ENCODE measurements around the gene SPHK2. TPM values are rescaled to one million over a fixed set of nuclear protein-coding genes. Genes with fewer than 3 reads are reported as not detected.

SPHK2 gene
- total and polyA plus RNA-seq, 2 experiments from 2014 or later: 18.3 to 50.3 TPM

DNA sequence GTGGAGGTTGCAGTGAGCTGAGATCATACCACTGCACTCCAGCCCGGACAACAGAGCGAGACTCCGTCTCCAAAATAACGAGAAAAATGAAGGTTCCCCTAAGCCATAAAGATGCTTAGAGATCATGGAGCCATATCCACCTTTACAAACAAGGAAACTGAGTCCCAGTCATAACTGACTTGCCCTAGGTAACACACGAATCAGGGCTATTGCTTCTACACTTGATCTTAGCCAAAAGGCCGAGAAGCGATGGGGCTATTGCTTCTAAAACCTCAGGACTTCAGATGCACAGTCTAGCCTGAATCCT lies 14.7 kb downstream of the SPHK2 start:
- peak overlapping the region; percentile 29; the same call in 1 of the 2 replicates for H3K4me3 ChIP-seq
- no peak overlapping the region for H3K27ac Mint-ChIP-seq
- no peaks in the 10 kb centered on the region for H4K20me1 ChIP-seq (replicated peaks; ENCODE audit: insufficient read depth)
- H3K9me3 Mint-ChIP-seq: no peaks in the 10 kb centered on the region; the same call in 2 of the 3 replicates
- peaks cover 49% of the 10 kb centered on the region for H3F3A ChIP-seq (replicated peaks; ENCODE audit: low read depth)
- no peak overlapping the region for H3K27ac ChIP-seq (ENCODE audit: low read depth)
- H3K36me3 Mint-ChIP-seq (ENCODE audit: low read depth): peaks cover 11% of the 10 kb centered on the region
- ATAC-seq (no peak), DNase-seq (ENCODE audit: low spot score) (no peak)
- H3K79me2 ChIP-seq (replicated peaks; ENCODE audit: insufficient read depth): no peaks in the 10 kb centered on the region
- H3K4me1 Mint-ChIP-seq: peaks cover 31% of the 10 kb centered on the region
- H3K27me3 Mint-ChIP-seq (ENCODE audit: insufficient read depth, low read depth, poor library complexity): peaks cover 36% of the 10 kb centered on the region
- H3K4me1 ChIP-seq (ENCODE audit: insufficient read depth): peaks cover 30% of the 10 kb centered on the region
- H3K27me3 ChIP-seq (ENCODE audit: insufficient read depth): peaks cover 14% of the 10 kb centered on the region
- H3K36me3 ChIP-seq (ENCODE audit: insufficient read depth): no peaks in the 10 kb centered on the region
- H2AFZ ChIP-seq: no peak overlapping the region
- no peak for TF ChIP-seq ZNF331 (CRISPR knock-in tag; IDR thresholded peaks at IDR 0.05; ENCODE audit: low read depth)
- no peak for TF ChIP-seq POLR2AphosphoS5 (IDR thresholded peaks at IDR 0.05; ENCODE audit: low read depth)
- TF ChIP-seq, protein P1, sequence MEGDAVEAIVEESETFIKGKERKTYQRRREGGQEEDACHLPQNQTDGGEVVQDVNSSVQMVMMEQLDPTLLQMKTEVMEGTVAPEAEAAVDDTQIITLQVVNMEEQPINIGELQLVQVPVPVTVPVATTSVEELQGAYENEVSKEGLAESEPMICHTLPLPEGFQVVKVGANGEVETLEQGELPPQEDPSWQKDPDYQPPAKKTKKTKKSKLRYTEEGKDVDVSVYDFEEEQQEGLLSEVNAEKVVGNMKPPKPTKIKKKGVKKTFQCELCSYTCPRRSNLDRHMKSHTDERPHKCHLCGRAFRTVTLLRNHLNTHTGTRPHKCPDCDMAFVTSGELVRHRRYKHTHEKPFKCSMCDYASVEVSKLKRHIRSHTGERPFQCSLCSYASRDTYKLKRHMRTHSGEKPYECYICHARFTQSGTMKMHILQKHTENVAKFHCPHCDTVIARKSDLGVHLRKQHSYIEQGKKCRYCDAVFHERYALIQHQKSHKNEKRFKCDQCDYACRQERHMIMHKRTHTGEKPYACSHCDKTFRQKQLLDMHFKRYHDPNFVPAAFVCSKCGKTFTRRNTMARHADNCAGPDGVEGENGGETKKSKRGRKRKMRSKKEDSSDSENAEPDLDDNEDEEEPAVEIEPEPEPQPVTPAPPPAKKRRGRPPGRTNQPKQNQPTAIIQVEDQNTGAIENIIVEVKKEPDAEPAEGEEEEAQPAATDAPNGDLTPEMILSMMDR (conservative IDR thresholded peaks at IDR 0.05; ENCODE audit: low read depth in 2 of 2): no peak
- no peak for TF ChIP-seq STAT1 (IDR thresholded peaks at IDR 0.05; ENCODE audit: unreplicated experiment)
- TF ChIP-seq, protein P2, sequence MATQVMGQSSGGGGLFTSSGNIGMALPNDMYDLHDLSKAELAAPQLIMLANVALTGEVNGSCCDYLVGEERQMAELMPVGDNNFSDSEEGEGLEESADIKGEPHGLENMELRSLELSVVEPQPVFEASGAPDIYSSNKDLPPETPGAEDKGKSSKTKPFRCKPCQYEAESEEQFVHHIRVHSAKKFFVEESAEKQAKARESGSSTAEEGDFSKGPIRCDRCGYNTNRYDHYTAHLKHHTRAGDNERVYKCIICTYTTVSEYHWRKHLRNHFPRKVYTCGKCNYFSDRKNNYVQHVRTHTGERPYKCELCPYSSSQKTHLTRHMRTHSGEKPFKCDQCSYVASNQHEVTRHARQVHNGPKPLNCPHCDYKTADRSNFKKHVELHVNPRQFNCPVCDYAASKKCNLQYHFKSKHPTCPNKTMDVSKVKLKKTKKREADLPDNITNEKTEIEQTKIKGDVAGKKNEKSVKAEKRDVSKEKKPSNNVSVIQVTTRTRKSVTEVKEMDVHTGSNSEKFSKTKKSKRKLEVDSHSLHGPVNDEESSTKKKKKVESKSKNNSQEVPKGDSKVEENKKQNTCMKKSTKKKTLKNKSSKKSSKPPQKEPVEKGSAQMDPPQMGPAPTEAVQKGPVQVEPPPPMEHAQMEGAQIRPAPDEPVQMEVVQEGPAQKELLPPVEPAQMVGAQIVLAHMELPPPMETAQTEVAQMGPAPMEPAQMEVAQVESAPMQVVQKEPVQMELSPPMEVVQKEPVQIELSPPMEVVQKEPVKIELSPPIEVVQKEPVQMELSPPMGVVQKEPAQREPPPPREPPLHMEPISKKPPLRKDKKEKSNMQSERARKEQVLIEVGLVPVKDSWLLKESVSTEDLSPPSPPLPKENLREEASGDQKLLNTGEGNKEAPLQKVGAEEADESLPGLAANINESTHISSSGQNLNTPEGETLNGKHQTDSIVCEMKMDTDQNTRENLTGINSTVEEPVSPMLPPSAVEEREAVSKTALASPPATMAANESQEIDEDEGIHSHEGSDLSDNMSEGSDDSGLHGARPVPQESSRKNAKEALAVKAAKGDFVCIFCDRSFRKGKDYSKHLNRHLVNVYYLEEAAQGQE (IDR thresholded peaks at IDR 0.05; ENCODE audit: unreplicated experiment): no peak
- TF ChIP-seq EZH2 (IDR thresholded peaks at IDR 0.05; ENCODE audit: low read depth, unreplicated experiment): no peak
- TF ChIP-seq ZNF114 (CRISPR knock-in tag; IDR thresholded peaks at IDR 0.05): no peak
- TF ChIP-seq CREB1 (CRISPR knock-in tag; IDR thresholded peaks at IDR 0.05; ENCODE audit: low read depth): no peak
- TF ChIP-seq, protein P3, sequence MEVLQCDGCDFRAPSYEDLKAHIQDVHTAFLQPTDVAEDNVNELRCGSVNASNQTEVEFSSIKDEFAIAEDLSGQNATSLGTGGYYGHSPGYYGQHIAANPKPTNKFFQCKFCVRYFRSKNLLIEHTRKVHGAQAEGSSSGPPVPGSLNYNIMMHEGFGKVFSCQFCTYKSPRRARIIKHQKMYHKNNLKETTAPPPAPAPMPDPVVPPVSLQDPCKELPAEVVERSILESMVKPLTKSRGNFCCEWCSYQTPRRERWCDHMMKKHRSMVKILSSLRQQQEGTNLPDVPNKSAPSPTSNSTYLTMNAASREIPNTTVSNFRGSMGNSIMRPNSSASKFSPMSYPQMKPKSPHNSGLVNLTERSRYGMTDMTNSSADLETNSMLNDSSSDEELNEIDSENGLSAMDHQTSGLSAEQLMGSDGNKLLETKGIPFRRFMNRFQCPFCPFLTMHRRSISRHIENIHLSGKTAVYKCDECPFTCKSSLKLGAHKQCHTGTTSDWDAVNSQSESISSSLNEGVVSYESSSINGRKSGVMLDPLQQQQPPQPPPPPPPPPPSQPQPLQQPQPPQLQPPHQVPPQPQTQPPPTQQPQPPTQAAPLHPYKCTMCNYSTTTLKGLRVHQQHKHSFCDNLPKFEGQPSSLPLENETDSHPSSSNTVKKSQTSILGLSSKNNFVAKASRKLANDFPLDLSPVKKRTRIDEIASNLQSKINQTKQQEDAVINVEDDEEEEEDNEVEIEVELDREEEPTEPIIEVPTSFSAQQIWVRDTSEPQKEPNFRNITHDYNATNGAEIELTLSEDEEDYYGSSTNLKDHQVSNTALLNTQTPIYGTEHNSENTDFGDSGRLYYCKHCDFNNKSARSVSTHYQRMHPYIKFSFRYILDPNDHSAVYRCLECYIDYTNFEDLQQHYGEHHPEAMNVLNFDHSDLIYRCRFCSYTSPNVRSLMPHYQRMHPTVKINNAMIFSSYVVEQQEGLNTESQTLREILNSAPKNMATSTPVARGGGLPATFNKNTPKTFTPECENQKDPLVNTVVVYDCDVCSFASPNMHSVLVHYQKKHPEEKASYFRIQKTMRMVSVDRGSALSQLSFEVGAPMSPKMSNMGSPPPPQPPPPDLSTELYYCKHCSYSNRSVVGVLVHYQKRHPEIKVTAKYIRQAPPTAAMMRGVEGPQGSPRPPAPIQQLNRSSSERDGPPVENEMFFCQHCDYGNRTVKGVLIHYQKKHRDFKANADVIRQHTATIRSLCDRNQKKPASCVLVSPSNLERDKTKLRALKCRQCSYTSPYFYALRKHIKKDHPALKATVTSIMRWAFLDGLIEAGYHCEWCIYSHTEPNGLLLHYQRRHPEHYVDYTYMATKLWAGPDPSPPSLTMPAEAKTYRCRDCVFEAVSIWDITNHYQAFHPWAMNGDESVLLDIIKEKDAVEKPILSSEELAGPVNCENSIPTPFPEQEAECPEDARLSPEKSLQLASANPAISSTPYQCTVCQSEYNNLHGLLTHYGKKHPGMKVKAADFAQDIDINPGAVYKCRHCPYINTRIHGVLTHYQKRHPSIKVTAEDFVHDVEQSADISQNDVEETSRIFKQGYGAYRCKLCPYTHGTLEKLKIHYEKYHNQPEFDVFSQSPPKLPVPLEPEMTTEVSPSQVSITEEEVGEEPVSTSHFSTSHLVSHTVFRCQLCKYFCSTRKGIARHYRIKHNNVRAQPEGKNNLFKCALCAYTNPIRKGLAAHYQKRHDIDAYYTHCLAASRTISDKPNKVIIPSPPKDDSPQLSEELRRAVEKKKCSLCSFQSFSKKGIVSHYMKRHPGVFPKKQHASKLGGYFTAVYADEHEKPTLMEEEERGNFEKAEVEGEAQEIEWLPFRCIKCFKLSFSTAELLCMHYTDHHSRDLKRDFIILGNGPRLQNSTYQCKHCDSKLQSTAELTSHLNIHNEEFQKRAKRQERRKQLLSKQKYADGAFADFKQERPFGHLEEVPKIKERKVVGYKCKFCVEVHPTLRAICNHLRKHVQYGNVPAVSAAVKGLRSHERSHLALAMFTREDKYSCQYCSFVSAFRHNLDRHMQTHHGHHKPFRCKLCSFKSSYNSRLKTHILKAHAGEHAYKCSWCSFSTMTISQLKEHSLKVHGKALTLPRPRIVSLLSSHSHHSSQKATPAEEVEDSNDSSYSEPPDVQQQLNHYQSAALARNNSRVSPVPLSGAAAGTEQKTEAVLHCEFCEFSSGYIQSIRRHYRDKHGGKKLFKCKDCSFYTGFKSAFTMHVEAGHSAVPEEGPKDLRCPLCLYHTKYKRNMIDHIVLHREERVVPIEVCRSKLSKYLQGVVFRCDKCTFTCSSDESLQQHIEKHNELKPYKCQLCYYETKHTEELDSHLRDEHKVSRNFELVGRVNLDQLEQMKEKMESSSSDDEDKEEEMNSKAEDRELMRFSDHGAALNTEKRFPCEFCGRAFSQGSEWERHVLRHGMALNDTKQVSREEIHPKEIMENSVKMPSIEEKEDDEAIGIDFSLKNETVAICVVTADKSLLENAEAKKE (CRISPR knock-in tag; IDR thresholded peaks at IDR 0.05): no peak
- peak overlapping the region; percentile 60 for H3K4me3 Mint-ChIP-seq
- no peaks in the 10 kb centered on the region for H3K9me2 ChIP-seq (ENCODE audit: insufficient read depth)
- peak overlapping the region; percentile 69 for H3K4me2 ChIP-seq

All from GM23338 (cell line).